NOMO-1 (cell line): Measurements from ENCODE around the gene TMEM232.

Experiments
- DNase-seq, 2 experiments: peaks; one replicate each; lab custom pipeline; 2025; ENCODE audit not compliant: unreplicated experiment in 2 of 2; lab: John Stamatoyannopoulos, UW

The TMEM232 gene

DNA sequence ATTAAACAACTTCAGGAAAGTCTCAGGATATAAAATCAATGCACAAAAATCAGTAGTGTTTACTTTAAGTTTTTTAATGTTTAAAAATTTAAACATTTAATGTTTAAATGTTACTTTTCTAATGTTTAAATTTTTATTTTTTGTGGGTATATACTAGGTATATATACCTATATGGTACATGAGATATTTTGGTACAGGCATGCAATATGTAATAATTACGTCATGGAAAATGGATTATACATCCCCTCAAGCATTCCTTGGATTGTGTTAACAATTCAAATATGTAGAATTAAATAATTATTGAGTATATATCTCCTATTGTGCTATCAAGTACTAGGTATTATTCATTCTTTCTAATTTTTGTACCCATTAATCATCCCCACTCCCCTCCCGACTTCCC, 291.3 kb downstream of the TMEM232 start:
- DNase-seq, result no peak

DNA sequence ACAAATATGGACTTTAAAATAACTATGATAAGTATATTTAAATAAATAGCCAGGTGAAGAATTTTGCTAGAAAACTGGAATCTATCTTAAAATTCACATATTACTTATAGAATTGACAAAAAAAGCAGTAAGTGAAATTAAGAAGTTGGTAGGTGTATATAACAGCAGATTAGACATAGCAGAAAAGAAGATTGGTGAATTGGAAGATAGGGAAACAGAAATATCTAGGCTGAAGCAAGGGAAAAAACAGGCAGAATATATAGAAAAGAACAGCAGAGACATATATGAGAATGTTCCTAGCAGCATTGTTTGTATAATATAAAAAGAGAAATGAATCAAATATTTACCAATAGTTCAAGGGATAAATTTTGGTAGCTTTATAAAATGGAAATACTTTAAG, 294.9 kb downstream of the TMEM232 start:
- DNase-seq, result no peak

DNA sequence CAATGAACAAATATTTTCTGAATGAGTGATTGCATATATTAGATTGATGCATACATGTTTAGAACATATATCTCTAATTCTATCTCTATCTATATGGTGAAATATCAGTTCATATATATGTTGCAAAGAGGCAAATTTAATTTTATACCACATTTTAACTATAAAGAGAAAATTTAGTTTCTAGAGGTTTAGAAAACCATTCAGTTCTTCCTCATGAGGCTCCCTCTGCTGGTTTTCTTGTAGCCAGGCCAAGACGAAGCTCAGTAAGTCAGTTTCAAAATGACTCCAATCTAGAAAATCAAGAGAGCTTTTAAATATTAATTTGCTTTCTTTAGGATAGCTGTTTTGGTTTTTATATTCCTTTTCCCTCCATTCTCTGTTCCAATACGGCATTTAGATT, 312.1 kb downstream of the TMEM232 start:
- no peak for DNase-seq

DNA sequence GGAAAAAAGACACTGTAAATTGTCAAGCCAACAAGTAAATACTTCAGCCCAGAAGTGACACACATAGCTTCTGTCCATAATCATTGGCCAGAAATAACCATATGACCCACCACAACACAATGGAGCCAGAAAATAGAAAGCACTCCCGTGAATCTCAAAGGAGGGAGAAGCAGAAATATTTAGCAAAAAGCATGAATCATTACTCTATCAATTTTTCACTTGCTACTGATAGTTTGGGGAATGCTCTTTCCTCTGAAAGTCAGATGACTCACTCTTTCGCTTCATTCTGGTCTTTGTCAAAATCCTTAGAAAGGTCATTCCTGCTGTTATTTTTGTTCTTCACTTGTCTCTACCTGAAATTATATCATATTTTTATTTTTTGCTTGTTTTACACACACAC, 312.6 kb downstream of the TMEM232 start:
- no peak for DNase-seq

DNA sequence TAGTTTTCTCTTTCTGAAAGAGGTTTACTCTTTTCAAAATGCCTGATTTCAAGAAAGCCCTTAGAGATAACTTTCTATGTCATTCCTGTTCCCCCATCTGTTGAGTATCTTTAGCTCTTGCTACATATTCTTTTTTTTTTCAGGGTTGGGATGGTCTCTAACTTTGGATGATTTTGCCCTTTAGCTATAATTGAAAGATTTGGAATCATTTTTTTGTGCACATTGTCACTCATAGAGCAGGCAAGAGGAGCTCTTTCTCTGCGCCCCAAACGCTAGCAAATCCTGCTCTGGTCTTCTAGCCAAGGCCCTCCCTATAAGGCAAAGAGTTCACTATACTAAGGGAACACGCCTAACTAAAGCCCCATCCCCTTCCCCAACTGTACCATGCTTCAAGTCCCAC, 316.9 kb downstream of the TMEM232 start:
- no peak for DNase-seq

- DNase-seq, result no peak
Observed at GRCh38 chr5:110402562-110402961, 323.9 kb downstream of the TMEM232 start.

DNA sequence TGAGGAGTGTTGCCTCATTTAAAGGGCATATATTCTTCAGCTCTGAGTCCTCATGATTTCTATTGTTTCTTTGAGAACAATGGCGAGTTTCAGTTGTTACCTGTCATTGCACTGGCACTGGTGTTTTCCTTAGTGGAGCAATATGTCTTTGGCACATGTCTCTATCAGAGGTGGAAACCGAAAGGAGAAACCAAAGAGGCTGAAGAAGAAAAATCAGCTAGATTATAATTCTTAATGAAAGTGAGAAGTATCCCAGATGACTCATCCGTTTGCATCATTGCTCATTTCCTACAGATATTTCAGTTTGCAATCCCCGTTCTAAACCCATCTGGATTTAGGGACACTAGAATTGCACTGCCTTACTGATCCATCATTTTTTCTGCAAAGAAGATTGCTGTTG, 324.6 kb downstream of the TMEM232 start:
- DNase-seq, result peak in 1 of 2 experiments; percentile 29

DNA sequence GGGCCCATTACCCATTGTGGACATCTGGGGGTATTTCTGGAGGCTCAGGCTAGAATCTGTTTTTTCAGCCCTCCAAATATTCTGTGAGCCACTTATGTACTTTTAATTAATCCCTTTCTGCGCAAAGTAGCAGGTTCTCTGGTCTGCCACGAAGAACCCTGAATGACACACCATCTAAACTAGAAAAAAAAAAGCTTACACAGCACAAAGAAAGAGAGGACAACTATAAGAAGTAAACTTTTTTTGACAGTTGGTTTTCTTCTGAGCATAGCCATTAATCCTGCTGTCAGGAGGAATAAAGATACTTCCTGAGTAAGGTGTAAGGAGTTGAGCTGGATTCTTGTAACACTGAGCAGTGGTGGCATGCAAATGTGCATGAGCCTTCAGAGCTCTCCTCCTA, 327.5 kb downstream of the TMEM232 start:
- no peak for DNase-seq

DNA sequence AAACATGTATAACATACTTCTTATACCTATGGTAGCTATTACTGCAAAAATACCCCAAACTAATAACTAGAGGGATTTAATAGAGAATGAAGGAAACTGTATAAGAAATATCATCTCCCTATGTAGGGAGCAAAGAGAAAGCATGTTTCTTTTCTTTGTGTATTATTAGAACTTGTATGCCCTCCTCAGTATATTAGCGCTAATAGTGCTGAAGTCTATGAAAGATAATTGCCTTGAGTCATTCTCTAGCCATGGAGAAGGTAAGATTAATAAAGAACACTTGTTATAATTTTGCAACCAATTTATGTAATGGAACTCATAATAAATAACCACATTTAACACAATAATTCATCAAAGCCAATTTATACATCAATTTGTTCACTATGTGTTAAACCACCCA, 329.2 kb downstream of the TMEM232 start:
- DNase-seq, result no peak

DNA sequence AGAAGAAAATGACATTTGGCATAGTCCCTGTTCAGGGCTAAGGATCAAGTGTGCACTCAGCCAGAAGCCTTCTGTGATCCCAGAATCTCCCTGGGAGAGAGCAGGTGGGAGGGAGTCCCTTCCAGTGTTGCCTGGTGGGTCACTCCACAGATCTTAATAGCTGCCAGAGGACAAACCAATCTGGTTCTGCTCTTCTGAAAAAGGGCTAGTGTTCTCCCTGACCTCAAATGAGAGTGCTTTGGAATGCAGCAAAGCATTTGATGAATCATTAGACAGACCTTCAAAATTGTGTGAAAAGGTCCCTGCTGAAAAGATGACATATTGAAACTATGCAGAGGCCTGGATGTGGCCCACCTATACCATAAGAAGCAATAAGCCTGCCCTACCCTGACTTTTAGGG, 339.7 kb downstream of the TMEM232 start:
- no peak for DNase-seq

DNA sequence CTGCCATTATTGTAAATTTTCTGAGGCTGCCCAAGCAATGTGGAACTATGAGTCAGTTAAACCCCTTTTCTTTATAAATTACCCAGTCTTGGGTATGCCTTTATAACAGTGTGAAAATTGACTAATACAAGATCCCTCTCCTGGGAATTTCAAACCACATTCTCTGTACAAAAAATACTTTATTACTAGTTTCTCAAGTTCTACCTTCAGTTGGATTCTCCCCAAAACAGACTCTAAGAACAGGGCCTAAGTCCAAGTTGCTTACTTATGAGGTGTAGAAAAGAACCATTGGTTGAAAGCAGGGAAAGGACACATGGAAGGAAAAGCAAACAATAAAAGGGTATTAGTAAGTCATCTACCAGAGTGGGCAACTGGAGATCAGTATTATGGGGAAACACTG, 343.2 kb downstream of the TMEM232 start:
- no peak for DNase-seq

DNA sequence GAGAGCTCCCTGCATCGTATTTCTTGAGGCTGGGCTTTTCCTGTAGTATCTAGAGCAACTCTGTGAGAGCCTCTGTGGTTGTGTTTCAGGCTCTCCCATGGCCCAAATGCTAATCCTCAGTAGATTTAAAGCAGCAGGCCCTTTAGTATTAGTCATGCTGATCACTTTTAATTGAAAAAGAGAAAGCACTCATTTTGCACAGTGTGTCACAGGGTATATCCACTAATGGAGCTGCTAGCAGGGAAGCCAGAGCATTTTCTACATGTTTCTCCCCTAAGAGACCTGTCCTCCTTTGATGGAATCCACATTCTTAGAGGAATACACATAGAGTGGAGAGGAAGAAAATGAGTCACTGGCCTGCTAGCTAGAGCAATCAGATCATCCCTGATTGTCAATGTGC, 348.5 kb downstream of the TMEM232 start:
- no peak for DNase-seq

DNA sequence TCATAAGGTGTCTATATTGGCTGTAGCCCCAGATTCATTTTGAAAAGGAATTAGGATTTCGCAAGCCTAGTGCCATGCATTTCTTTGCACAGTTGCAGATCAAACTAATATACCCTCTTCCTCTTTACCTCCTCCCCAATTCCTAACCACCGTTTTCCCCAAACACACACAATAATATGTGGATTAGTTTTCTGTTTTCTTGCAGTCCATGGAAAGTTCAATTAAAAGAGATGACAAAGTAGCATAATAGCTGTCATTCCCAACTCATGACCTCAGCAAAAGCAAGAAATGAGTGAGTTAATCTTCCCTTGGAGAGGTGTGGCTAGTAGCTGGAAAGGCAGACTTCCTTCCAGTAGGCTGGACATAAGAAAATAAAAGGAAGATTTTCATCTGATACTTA, 349.1 kb downstream of the TMEM232 start:
- no peak for DNase-seq

DNA sequence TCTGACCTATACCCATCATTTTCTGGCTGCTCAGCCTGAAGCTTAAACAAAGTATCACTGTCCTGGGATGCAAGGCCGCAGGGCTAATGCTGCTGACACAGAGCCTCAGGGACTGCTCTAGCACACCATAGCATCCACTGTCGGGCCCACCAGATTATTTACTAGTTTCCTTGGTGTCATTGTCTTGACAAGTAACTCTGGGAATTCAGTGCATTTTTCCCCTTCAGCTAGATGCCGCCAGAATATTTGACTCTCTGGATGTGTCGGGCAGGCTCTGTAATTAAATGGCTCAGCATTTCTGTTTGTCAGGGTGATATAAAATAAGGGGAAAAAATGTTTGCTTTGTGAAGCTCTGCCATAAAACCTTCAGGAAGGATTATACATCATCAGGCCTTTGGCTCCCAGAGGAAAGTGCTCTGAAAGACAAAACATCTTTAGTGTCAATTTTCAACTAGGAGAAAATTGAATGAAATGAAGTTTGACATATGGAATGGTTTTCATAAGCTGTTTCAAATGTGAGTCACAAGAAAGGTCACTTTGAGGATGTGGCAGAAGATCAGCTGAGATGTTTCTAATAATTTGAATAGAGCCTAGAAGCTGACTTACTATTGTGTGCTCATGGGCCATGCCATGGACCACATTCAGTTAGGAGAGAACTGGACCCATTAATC, 350.1 kb downstream of the TMEM232 start:
- no peak for DNase-seq

GRCh38 chr5:110371725-110372041, 354.8 kb downstream of the TMEM232 start:
- peak; percentile 17 to 81 for DNase-seq

- DNase-seq, result no peak
Observed at GRCh38 chr5:110371011-110371724, 355.3 kb downstream of the TMEM232 start.
